Cardiac muscle cell (in vitro differentiated cells and primary cell): Measurements from ENCODE around the gene CDC45. TPM values are rescaled to one million over a fixed set of nuclear protein-coding genes. Genes with fewer than 3 reads are reported as not detected.

Experiments
- DNase-seq, 2 donors: peaks; one replicate each; pipeline versions ENCODE4 v3.0.0 to v3.0.0-alpha.2; 2010 to 2017; ENCODE audit warnings: low read depth in 1 of 2, low spot score in 1 of 2
- H3K27ac ChIP-seq: fragments of 200-600 bp; sonication (generic); 2 replicates; pipeline ENCODE4 v1.5.1; 2016
- H3K27me3 ChIP-seq: fragments of 200-600 bp; sonication (generic); 2 replicates; pipeline ENCODE4 v1.6.0; 2016; ENCODE audit warnings: control low read depth
- H3K36me3 ChIP-seq: fragments of 200-600 bp; sonication (generic); 2 replicates; pipeline ENCODE4 v1.5.1; 2016; ENCODE audit warnings: control low read depth
- H3K4me1 ChIP-seq: fragments of 200-600 bp; sonication (generic); 2 replicates; pipeline ENCODE4 v1.8.1; 2017; ENCODE audit warnings: low read depth, mild to moderate bottlenecking, mixed run types
- H3K4me3 ChIP-seq: fragments of 200-600 bp; sonication (generic); 2 replicates; pipeline ENCODE4 v1.5.1; 2016; ENCODE audit warnings: mild to moderate bottlenecking
- H3K9me3 ChIP-seq: fragments of 200-600 bp; sonication (generic); 2 replicates; pipeline ENCODE4 v1.5.1; 2017; ENCODE audit warnings: low read depth, mild to moderate bottlenecking, control low read depth
- CTCF ChIP-seq: IDR thresholded peaks from 2 replicates; pipeline ENCODE4 v1.5.1; 2012; ENCODE audit warnings: low read depth, mild to moderate bottlenecking, low read length
- polyA plus RNA-seq: library from polyadenylated mRNA; unstranded; fragments of >200 nt; fragmentation: Nextera tagmentation; extraction: Ambion mirVana; gene quantifications from 2 replicates; pipeline ENCODE4 v1.2.1, GENCODE V29; 2016
- total RNA-seq: library from RNA; depleted of rRNA; stranded (reverse); fragments of >200 nt; gene quantifications from 2 replicates; pipeline ENCODE4 v1.2.3, GENCODE V29; 2016

The CDC45 gene
- total and polyA plus RNA-seq, 2 experiments from 2014 or later = 7.6 to 15.5 TPM

- no peaks in the 10 kb centered on the region for H3K4me1 ChIP-seq
- no peak overlapping the region for H3K27ac ChIP-seq
- no peak for TF ChIP-seq CTCF
- no peaks in the 10 kb centered on the region for H3K27me3 ChIP-seq
- DNase-seq = no peak
- H3K9me3 ChIP-seq = no peaks in the 10 kb centered on the region
- no peak overlapping the region for H3K4me3 ChIP-seq
- H3K36me3 ChIP-seq = no peaks in the 10 kb centered on the region
Observed at GRCh38 chr22:19566279-19567156, 86.8 kb downstream of the CDC45 start.

GRCh38 chr22:19567157-19568009 is 87.7 kb downstream of the CDC45 start:
- H3K27ac ChIP-seq = no peak overlapping the region
- DNase-seq = no peak

GRCh38 chr22:19568337-19569275 is 88.9 kb downstream of the CDC45 start:
- H3K4me1 ChIP-seq = no peaks in the 10 kb centered on the region
- TF ChIP-seq CTCF = no peak
- no peak overlapping the region for H3K4me3 ChIP-seq
- H3K9me3 ChIP-seq = no peaks in the 10 kb centered on the region
- no peaks in the 10 kb centered on the region for H3K27me3 ChIP-seq
- no peak overlapping the region for H3K27ac ChIP-seq
- no peaks in the 10 kb centered on the region for H3K36me3 ChIP-seq
- DNase-seq = peak in 1 of 2 donors; percentile 88

More at GRCh38 chr22:19567157-19568009, 87.7 kb downstream of the CDC45 start:
- Histone ChIP-seq H3K4me3 (no peak overlapping the region), H3K9me3 (no peaks in the 10 kb centered on the region), H3K27me3 (no peaks in the 10 kb centered on the region), H3K36me3 (no peaks in the 10 kb centered on the region), H3K4me1 (no peaks in the 10 kb centered on the region)
- TF ChIP-seq CTCF = no peak

- no peaks in the 10 kb centered on the region for H3K4me1 ChIP-seq
Observed at GRCh38 chr22:19569276-19569640, 89.5 kb downstream of the CDC45 start.

More at GRCh38 chr22:19569276-19569640, 89.5 kb downstream of the CDC45 start:
- no peak for TF ChIP-seq CTCF
- DNase-seq = no peak
- no peaks in the 10 kb centered on the region for H3K36me3 ChIP-seq
- no peaks in the 10 kb centered on the region for H3K9me3 ChIP-seq
- no peak overlapping the region for H3K27ac ChIP-seq
- H3K4me3 ChIP-seq = no peak overlapping the region
- H3K27me3 ChIP-seq = no peaks in the 10 kb centered on the region
